ENCODE data around the gene SAMD14. TPM values are rescaled to one million over a fixed set of nuclear protein-coding genes. Genes with fewer than 3 reads are reported as not detected.
A peak's percentile ranks its signal among the peaks of the same experiment; 100 is the strongest.

Gene SAMD14
- total RNA-seq, 6 experiments from 2014 or later = 0.50 to 3.8 (median 0.77) TPM; not detected in 1

- 52% methylated on average over 7 of the region's 15 CpGs for WGBS (ENCODE audit: insufficient coverage, low coverage, low lambda C conversion rate, missing lambda C conversion rate)
- Histone ChIP-seq H3K4me3 (no peak within 1 kb of the TSS), H3K27me3 (no peaks in the 10 kb centered on the region), H3K36me3 (no peaks in the 10 kb centered on the region), H3K4me1 (peaks cover 0 to under 1% (median 0%) of the 10 kb centered on the region in 4 donors), H3K27ac (no peak within 1 kb of the TSS), H3K9me3 (no peaks in the 10 kb centered on the region)
- intact Hi-C loops (cut with DNase I) = loop anchor here (10.0 kb wide), 1 partner anchor 51 kb away; no protein-coding TSS in a partner anchor
- ATAC-seq (no peak), DNase-seq (peak in 2 of 3 donors; percentile 19 to 43)
- no peak for TF ChIP-seq CTCF (IDR thresholded peaks at IDR 0.05)
- TF ChIP-seq POLR2A (IDR thresholded peaks at IDR 0.05) = no peak
Measured at GRCh38 chr17:50165867-50166517, 36.0 kb upstream of the SAMD14 start, which contains the start of gene SGCA. TSS of gene SGCA (plus strand) at chr17:50166005. CDS start at chr17:50166041, 36 bp downstream.

GRCh38 chr17:50165466-50165865 is 35.5 kb upstream of the SAMD14 start:
- no peaks in the 10 kb centered on the region for H3K9me3 ChIP-seq
- intact Hi-C loops (cut with DNase I) = loop anchor here (10.0 kb wide), 1 partner anchor 51 kb away; no protein-coding TSS in a partner anchor
- TF ChIP-seq CTCF (IDR thresholded peaks at IDR 0.05) (no peak), POLR2A (IDR thresholded peaks at IDR 0.05) (no peak)
- ATAC-seq = no peak
- WGBS (ENCODE audit: insufficient coverage, low coverage, low lambda C conversion rate, missing lambda C conversion rate) = 87% methylated on average over 3 of the region's 3 CpGs
- no peaks in the 10 kb centered on the region for H3K27me3 ChIP-seq
- no peak overlapping the region for H3K27ac ChIP-seq
- H3K4me3 ChIP-seq = no peak overlapping the region
- peak in 2 of 3 donors; percentile 14 to 33 for DNase-seq
- H3K4me1 ChIP-seq = peaks cover 0 to 4% (median 2%) of the 10 kb centered on the region in 4 donors
- no peaks in the 10 kb centered on the region for H3K36me3 ChIP-seq

- Histone ChIP-seq H3K9me3 (no peaks in the 10 kb centered on the region), H3K4me3 (no peak overlapping the region), H3K27ac (no peak overlapping the region), H3K36me3 (no peaks in the 10 kb centered on the region), H3K27me3 (no peaks in the 10 kb centered on the region), H3K4me1 (peaks cover 0 to 4% (median 2%) of the 10 kb centered on the region in 4 donors)
- peak in 2 of 3 donors; percentile 25 to 40 for DNase-seq
- ATAC-seq = no peak
- 60% methylated on average over 2 of the region's 9 CpGs for WGBS (ENCODE audit: insufficient coverage, low coverage, low lambda C conversion rate, missing lambda C conversion rate)
- TF ChIP-seq POLR2A (IDR thresholded peaks at IDR 0.05) (no peak), CTCF (IDR thresholded peaks at IDR 0.05) (no peak)
- intact Hi-C loops (cut with DNase I) = loop anchor here (10.0 kb wide), 1 partner anchor 50 kb away; no protein-coding TSS in a partner anchor
Measured at GRCh38 chr17:50165066-50165465, 35.1 kb upstream of the SAMD14 start.

- no peak for TF ChIP-seq POLR2A (IDR thresholded peaks at IDR 0.05)
- TF ChIP-seq CTCF (IDR thresholded peaks at IDR 0.05) = no peak
- ATAC-seq = no peak
- Histone ChIP-seq H3K4me1 (peaks cover 0 to 4% (median 2%) of the 10 kb centered on the region in 4 donors), H3K27ac (no peak overlapping the region), H3K27me3 (no peaks in the 10 kb centered on the region), H3K36me3 (no peaks in the 10 kb centered on the region), H3K9me3 (no peaks in the 10 kb centered on the region), H3K4me3 (no peak overlapping the region)
- 100% methylated on average over 1 of the region's 2 CpGs for WGBS (ENCODE audit: insufficient coverage, low coverage, low lambda C conversion rate, missing lambda C conversion rate)
- intact Hi-C loops (cut with DNase I) = loop anchor here (10.0 kb wide), 1 partner anchor 50 kb away; no protein-coding TSS in a partner anchor
- DNase-seq = no peak
Measured at GRCh38 chr17:50164697-50164988, 34.7 kb upstream of the SAMD14 start.

Measured in right lobe of liver (tissue), 6 donors.